D721Med (cell line): ENCODE measurements around the gene ZFYVE21.

Experiments used
- DNase-seq: peaks from one replicate; pipeline ENCODE4 v3.0.0; 2011; ENCODE audit warnings: low spot score; ENCODE audit not compliant: insufficient read length
- FAIRE-seq: peaks from 2 replicates; lab custom pipeline; 2011; peaks lifted over from hg19 to GRCh38; lab: Jason Lieb, UNC
- CTCF ChIP-seq: IDR thresholded peaks from 2 replicates; pipeline ENCODE4 v1.5.1; 2012; ENCODE audit warnings: mild to moderate bottlenecking, control low read depth; ENCODE audit not compliant: insufficient read depth; ENCODE audit errors: missing control alignments

ZFYVE21 gene

GRCh38 chr14:103719751-103720150, 4.1 kb downstream of the ZFYVE21 start:
- DNase-seq = no peak
- TF ChIP-seq CTCF = no peak
- no peak for FAIRE-seq

- DNase-seq (no peak), FAIRE-seq (no peak)
- no peak for TF ChIP-seq CTCF
These were observed 5.9 kb downstream of the ZFYVE21 start for GRCh38 chr14:103721334-103722120.

- no peak for TF ChIP-seq CTCF
- no peak for DNase-seq
- no peak for FAIRE-seq
These were observed 8.1 kb downstream of the ZFYVE21 start for GRCh38 chr14:103723748-103724081.

GRCh38 chr14:103724116-103724515, 8.5 kb downstream of the ZFYVE21 start:
- FAIRE-seq (no peak), DNase-seq (no peak)
- no peak for TF ChIP-seq CTCF

GRCh38 chr14:103725001-103725682, 9.5 kb downstream of the ZFYVE21 start:
- FAIRE-seq (no peak), DNase-seq (no peak)

GRCh38 chr14:103725739-103726395, 10.3 kb downstream of the ZFYVE21 start:
- no peak for TF ChIP-seq CTCF
- DNase-seq = no peak
- FAIRE-seq = no peak

More at GRCh38 chr14:103725001-103725682, 9.5 kb downstream of the ZFYVE21 start:
- TF ChIP-seq CTCF = no peak
